ENCODE measurements around the gene ZNF784. TPM values are rescaled to one million over a fixed set of nuclear protein-coding genes. Genes with fewer than 3 reads are reported as not detected.

The ZNF784 gene
- total and polyA plus RNA-seq, 2 of the 4 experiments (the other 2 are of a cell fraction): 2.5 to 3.7 TPM

GRCh38 chr19:55618426-55618825, 5.9 kb downstream of the ZNF784 start:
- H3K79me1 ChIP-seq (ENCODE audit: low read depth in 1 of 2, low read length in 2 of 2): peaks cover 10 to 42% of the 10 kb centered on the region in 2 experiments
- H4K5ac ChIP-seq (ENCODE audit: low read depth, low read length): no peak overlapping the region
- no peaks in the 10 kb centered on the region for H3K27me3 ChIP-seq (ENCODE audit: control insufficient read depth, insufficient read depth, low read length)
- intact Hi-C loops (cut with micrococcal nuclease): no loop called here
- peaks cover 17% of the 10 kb centered on the region for H4K20me1 ChIP-seq (ENCODE audit: insufficient read depth, low read length)
- H3K56ac ChIP-seq (ENCODE audit: extremely low read depth, insufficient read depth, low read length): no peak overlapping the region
- H2AK5ac ChIP-seq (ENCODE audit: low read depth, low read length): peak overlapping the region; percentile 56; the same call in 1 of the 2 replicates
- H3K23ac ChIP-seq (ENCODE audit: low read depth, low read length): no peak overlapping the region
- H3K9ac ChIP-seq (ENCODE audit: low read depth, low read length): no peak overlapping the region
- in situ Hi-C loops (cut with MboI; ENCODE audit: low sequenced_read_pairs): no loop called here
- CTCF ChIA-PET: interaction anchor here (1.5 to 2.4 kb wide), 2 partner anchors 12 to 14 kb away, joined by 4 to 11 read pairs; partner anchors contain the start of gene ZNF865
- no peak overlapping the region; the same call in 1 of the 2 replicates for H3K14ac ChIP-seq (replicated peaks; ENCODE audit: low read depth, low read length)
- H2AK9ac ChIP-seq (replicated peaks; ENCODE audit: low read depth, low read length, poor library complexity): no peak overlapping the region
- no TSS peak for BruUV-seq (replicated peaks)
- peaks cover 42% of the 10 kb centered on the region for H3K36me3 ChIP-seq (ENCODE audit: control insufficient read depth, insufficient read depth, low read length)
- ATAC-seq (ENCODE audit: low read depth): no peak; the same call in 1 of the 2 replicates
- H2BK20ac ChIP-seq (ENCODE audit: low read depth, low read length): no peak overlapping the region
- H3K4me2 ChIP-seq (ENCODE audit: low read depth, low read length): no peak overlapping the region
- peaks cover 13% of the 10 kb centered on the region for H3K4me1 ChIP-seq (ENCODE audit: control insufficient read depth, insufficient read depth, low read length)
- TF ChIP-seq CEBPB (IDR thresholded peaks at IDR 0.05; ENCODE audit: low read depth, low read length) (no peak), RAD21 (IDR thresholded peaks at IDR 0.05; ENCODE audit: low read length) (no peak), MAZ (IDR thresholded peaks at IDR 0.05; ENCODE audit: borderline replicate concordance, low read depth, low read length) (no peak), SMC3 (IDR thresholded peaks at IDR 0.05; ENCODE audit: low read depth, low read length) (no peak), ELK1 (IDR thresholded peaks at IDR 0.05; ENCODE audit: borderline replicate concordance, low read depth, low read length) (no peak), RFX5 (IDR thresholded peaks at IDR 0.05; ENCODE audit: low read depth, low read length) (no peak), NFE2L2 (IDR thresholded peaks at IDR 0.05; ENCODE audit: low read depth, low read length) (no peak), MXI1 (IDR thresholded peaks at IDR 0.05; ENCODE audit: borderline replicate concordance, low read depth, low read length) (no peak), RCOR1 (IDR thresholded peaks at IDR 0.05; ENCODE audit: insufficient replicate concordance, low read length) (no peak), CHD1 (IDR thresholded peaks at IDR 0.05; ENCODE audit: low read depth, low read length) (no peak), POLR2A (IDR thresholded peaks at IDR 0.05; ENCODE audit: low read depth, low read length) (no peak), BHLHE40 (IDR thresholded peaks at IDR 0.05; ENCODE audit: low read depth, low read length) (no peak), CTCF (conservative IDR thresholded peaks at IDR 0.05; ENCODE audit: low read depth, low read length) (no peak)
- no peaks in the 10 kb centered on the region for H3K9me3 ChIP-seq (ENCODE audit: control insufficient read depth, insufficient read depth, low read length)
- H3K4ac ChIP-seq (ENCODE audit: low read depth, low read length): peak overlapping the region; percentile 35; the same call in 1 of the 2 replicates
- 0 out of 2 replicates have a peak overlapping the region, but pooled peaks have one; percentile 2 for H3K18ac ChIP-seq (ENCODE audit: low read depth, low read length)
- H2BK5ac ChIP-seq (ENCODE audit: low read depth, low read length, poor library complexity, severe bottlenecking): no peak overlapping the region
- DNase-seq: no peak
- H2BK15ac ChIP-seq (ENCODE audit: low read depth, low read length): no peak overlapping the region
- H2AFZ ChIP-seq (replicated peaks; ENCODE audit: low read length, poor library complexity): no peak overlapping the region
- WGBS, 2 experiments (ENCODE audit: extremely low coverage in 2 of 2, insufficient read length in 1 of 2): 80% methylated on average over 2 of the region's 7 CpGs; no CpG with 5 or more reads in 1 of the 2 experiments
- POLR2A ChIA-PET (ENCODE audit: unreplicated experiment): no interaction called here
- H2BK120ac ChIP-seq (ENCODE audit: low read depth, low read length): no peak overlapping the region
- no peak overlapping the region for H3K27ac ChIP-seq (ENCODE audit: insufficient read depth, low read length)
- H3K9me1 ChIP-seq (ENCODE audit: insufficient read depth, low read length): peaks cover 15% of the 10 kb centered on the region; the same call in 1 of the 2 replicates
- dilution Hi-C loops (cut with HindIII; ENCODE audit: low sequenced_read_pairs, unreplicated experiment): no loop called here
- H4K8ac ChIP-seq (ENCODE audit: low read depth in 2 of 2, low read length in 2 of 2): peak overlapping the region in 1 of 2 experiments; percentile 2; a peak in 1 of 4 replicates
- H3K4me3 ChIP-seq (ENCODE audit: insufficient read depth, low read depth, low read length): no peak overlapping the region
- H4K91ac ChIP-seq (ENCODE audit: insufficient read depth, low read depth, low read length): no peak overlapping the region; the same call in 1 of the 2 replicates

All from IMR-90 (cell line).